Upper lobe of left lung (tissue), 4 donors: Measurements from ENCODE around the gene DAPK2.

ENCODE experiments used
- POLR2A ChIP-seq, 4 donors: fragments of 450-650 bp; IDR thresholded peaks; one replicate each; pipeline ENCODE4 v1.5.1; 2016 to 2017; ENCODE audit warnings: antibody characterized with exemption in 4 of 4, mild to moderate bottlenecking in 2 of 4
- TF ChIP-seq, protein P1 (sequence below), 6 experiments: fragments of 450-650 bp in 4 of 6; fragments of 200-600 bp in 2 of 6; sonication (generic) in 2 of 6; IDR thresholded peaks; one replicate each; pipeline ENCODE4 v1.5.1; 2016 to 2019; ENCODE audit warnings: antibody characterized with exemption in 6 of 6

DNA sequence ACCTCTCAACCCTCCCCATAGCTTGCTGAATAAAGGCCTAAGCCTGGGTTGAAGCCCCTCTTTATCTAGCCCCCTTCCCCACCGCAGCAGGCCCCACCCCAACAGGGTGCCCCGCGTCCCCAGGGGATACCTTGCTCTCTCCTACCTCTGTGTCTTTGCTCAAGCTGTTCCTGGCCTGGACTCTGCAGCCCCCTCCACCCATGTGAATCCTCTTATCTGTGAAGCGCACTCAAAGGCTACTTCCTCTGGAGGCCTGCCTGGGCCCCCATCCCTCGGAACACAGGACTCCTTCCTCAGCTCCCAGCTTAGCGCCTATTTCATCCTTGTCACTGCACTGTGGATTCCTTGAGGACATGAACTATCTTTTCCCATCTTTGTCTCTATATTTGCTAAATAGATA is 151.1 kb downstream of the DAPK2 start:
- TF ChIP-seq, protein P1, sequence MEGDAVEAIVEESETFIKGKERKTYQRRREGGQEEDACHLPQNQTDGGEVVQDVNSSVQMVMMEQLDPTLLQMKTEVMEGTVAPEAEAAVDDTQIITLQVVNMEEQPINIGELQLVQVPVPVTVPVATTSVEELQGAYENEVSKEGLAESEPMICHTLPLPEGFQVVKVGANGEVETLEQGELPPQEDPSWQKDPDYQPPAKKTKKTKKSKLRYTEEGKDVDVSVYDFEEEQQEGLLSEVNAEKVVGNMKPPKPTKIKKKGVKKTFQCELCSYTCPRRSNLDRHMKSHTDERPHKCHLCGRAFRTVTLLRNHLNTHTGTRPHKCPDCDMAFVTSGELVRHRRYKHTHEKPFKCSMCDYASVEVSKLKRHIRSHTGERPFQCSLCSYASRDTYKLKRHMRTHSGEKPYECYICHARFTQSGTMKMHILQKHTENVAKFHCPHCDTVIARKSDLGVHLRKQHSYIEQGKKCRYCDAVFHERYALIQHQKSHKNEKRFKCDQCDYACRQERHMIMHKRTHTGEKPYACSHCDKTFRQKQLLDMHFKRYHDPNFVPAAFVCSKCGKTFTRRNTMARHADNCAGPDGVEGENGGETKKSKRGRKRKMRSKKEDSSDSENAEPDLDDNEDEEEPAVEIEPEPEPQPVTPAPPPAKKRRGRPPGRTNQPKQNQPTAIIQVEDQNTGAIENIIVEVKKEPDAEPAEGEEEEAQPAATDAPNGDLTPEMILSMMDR (IDR thresholded peaks at IDR 0.05): no peak
- no peak for TF ChIP-seq POLR2A (IDR thresholded peaks at IDR 0.05)
